PC-9 (cell line): ENCODE results near the gene KIF9.

Experiments
- CTCF ChIP-seq: fragments of 200-600 bp; sonication (generic); conservative IDR thresholded peaks from 2 replicates; pipeline ENCODE4 v1.6.1; 2017; ENCODE audit warnings: mixed run types, antibody characterized with exemption, mild to moderate bottlenecking, moderate library complexity
- EZH2 ChIP-seq: fragments of 200-600 bp; sonication (generic); IDR thresholded peaks from 2 replicates; pipeline ENCODE4 v1.8.0; 2017; ENCODE audit warnings: antibody characterized with exemption, low read depth

- TF ChIP-seq CTCF (no peak), EZH2 (no peak)
Observed at GRCh38 chr3:47221798-47222197, 60.8 kb downstream of the KIF9 start.
